Renal pelvis (tissue), 4 donors: Measurements from ENCODE around the gene RNF4. TPM values are rescaled to one million over a fixed set of nuclear protein-coding genes. Genes with fewer than 3 reads are reported as not detected.
"Not testable (repeated sequence)": the region's sequence is repeated elsewhere in the genome, so short reads cannot be mapped to it uniquely, and the experiment has no call there.

Experiments
- DNase-seq: peaks from one replicate; pipeline ENCODE4 v3.0.0-alpha.2; 2013
- polyA plus RNA-seq, 3 donors: library from polyadenylated mRNA; unstranded; fragments of 120-200 nt; gene quantifications; one replicate each; pipeline ENCODE4 v1.2.1, GENCODE V29; 2013; ENCODE audit not compliant: insufficient read length in 3 of 3

The RNF4 gene
- polyA plus RNA-seq, 3 donors: 68.5 to 70.9 (median 69.4) TPM

DNA sequence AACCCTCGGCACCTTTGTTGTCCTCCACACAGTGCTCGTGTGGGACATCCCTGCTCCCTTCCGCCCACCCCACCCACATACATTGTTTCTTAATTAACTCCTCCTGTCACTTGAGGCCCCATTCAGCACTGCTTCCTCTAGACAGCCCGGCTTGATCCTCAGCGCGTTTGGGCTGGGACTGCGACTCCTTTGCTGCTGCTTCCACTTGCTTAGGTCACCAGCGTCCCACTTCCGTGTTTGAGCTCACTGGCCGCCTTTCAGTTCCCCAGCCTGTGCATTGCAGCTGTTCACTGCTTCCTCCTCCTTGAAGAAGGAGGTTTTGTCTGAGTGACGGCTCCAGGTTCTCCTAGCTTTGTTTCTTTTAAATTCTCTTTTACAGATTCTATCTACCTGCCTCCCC lies 16.1 kb downstream of the RNF4 start:
- DNase-seq: no peak

- DNase-seq: no peak
Observed at GRCh38 chr4:2485956-2486355, 17.1 kb downstream of the RNF4 start.

DNA sequence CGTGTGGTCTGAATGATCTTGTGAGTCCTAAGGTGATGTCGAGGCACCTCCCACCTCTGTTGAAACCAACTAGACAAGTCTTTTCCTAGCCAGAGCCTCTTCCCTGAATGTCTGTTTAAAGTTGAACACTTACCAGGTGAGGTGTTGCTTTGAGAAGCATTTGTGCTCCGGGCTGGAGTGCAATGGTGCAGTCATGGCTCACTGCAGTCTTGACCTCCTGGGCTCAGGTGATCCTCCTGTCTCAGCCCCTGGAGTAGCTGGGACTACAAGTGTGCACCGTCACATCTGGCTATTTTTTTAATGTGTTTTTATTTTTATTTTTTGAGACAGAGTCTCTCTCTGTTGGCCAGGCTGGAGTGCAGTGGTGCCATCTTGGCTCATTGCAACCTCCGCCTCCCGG lies 18.1 kb downstream of the RNF4 start:
- no peak for DNase-seq

GRCh38 chr4:2487632-2488031 lies 18.7 kb downstream of the RNF4 start:
- DNase-seq: no peak

DNA sequence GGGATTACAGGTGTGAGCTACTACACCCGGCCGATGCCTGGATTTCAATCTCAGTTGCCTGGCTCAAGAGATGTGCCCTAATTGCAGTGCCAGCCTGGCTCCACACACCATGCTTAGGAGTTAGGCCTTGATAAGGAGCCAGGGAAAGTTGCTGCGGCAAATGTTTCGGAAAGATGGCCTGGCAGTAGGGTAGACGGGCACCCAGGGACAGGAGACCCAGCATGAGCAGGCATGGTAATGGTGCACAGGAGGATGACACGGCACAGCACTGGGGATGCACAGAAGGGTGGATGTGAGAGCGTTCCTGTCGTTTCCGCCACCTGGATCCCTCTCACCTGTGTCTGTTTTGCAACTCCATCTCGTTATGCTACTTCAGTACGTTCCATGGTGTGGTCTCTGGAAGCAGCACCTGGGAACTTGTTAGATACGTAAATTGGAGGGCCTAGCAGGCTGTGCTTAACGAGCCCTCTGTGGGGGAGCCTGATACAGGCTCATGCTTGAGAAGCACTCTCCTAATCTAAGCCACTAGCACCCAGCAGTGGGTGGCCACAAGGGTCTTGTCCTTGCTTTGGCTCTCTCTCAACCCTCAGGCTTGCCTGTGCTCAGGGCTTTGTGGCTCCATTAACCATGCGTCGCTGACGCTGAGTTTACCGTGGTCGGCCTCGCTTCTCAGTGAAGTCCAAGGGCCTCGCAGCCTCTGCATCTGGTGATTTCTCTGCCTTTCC lies 20.3 kb downstream of the RNF4 start:
- no peak for DNase-seq

DNA sequence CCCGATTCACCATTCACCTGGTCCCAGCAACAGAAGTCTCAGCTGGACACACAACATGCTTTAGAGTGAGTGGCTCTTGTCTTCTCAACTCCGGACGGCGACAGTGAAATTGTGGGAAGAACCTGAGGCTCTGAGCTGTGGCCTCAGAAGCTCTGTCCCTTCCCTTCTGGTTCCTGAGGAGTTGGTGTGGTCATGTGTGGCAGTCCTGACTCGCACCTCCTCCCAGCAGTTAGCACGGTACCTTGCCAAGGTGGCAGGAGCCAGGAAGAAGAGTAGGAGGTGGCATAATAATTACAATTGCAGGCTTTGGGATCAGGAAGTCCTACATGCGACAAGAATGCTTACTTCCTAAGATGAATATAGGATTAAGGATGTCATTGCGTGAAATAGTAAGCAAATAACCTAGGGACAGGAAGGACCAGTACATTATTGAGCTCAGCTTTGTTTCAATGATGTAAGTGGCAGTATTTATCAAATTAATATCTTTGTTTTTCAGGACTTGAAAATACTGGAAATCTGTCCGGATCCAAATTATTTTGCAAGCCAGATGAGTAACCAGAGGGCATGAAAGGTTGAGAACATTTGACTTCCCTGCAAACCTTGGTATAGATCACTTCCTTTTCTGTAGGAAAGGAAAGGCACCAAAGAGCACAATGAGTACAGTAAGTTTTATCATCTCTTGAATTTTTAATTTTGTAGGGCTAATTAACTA lies 21.1 kb downstream of the RNF4 start:
- no peak for DNase-seq

DNA sequence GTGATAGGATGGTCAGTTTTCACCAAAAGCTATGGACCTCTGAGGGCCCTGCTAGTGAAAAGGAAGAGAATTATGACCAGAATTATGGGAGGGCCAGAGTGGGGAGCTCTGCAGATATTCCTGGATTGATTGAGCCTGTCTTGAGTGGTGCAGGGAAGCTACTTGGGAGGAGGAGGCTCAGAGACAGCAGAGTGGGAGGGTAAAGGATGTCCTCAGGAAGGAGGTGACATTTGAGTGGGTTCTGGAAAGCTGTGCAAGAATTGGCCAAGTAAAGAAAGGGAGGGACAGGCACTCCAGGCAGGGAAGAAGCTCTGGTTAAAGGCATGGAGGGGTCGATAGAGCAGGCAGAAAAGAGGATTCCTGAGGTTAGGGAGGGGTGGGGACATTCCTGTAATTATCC lies 24.1 kb downstream of the RNF4 start:
- no peak for DNase-seq

DNA sequence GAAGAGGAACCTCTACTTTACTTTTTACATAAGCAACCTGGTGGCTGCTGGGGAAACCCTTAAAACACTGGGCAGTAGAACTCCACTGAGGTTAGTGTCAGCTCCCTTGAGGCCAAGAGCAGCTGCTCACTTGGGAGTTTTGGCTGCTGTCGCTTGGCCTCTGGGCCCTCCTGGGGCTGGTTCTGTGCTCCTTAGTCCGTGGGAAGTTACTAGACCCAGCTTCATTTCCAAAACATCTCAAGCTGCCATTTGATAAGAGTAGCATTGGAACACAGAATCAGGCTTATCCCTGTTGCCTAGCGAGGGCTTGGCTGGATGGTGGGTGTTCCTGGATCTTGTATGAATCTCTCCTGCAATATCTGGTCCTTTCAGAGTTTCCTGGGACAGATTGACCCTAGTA lies 26.1 kb downstream of the RNF4 start:
- no peak for DNase-seq

GRCh38 chr4:2497324-2497723 lies 28.4 kb downstream of the RNF4 start:
- DNase-seq: no peak

GRCh38 chr4:2497931-2498330 lies 29.0 kb downstream of the RNF4 start:
- DNase-seq: no peak

DNA sequence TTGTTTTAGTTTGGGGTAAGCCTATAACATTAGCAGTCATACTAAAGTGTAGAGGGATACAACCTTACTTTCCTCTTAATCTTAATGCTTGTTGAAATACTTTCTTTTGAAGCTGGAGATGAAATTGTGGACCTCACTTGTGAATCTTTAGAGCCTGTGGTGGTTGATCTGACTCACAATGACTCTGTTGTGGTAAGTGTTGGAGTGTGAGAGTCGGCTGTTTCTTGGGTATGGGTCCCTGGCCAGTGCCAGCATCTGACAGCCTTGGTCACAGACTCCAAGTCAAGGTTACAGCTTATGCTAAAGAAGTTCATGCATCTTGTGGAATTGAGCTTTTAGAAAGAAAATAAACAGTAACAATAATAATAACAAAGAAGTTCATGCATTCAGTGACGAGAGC lies 31.6 kb downstream of the RNF4 start:
- no peak for DNase-seq

DNA sequence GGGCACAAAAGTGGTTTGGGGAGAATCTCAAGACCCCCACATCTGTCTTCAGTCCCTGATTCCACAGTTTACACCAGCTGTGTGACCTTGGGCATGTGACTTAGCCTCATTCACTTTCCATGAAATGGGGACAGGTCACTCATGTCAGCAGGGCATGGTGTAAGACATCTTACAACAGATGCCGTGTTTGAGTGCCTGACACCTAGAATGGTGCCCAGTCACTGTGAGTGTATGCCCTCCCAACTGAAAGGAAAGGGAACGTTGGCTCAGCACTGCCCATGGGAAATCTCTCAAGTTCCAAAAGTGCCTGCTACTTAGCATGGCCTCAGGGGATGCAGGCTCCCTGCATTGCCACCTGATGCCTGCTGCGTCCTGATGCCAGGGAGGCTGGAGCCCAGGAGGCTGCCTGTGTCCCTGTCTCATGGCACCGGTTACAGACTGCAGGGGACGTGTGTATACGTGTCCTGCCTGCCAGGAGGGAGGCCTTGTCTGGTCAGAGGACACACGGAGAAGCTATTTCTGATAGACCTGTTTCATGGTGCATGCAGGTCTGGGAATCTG lies 32.2 kb downstream of the RNF4 start:
- DNase-seq: no peak

DNA sequence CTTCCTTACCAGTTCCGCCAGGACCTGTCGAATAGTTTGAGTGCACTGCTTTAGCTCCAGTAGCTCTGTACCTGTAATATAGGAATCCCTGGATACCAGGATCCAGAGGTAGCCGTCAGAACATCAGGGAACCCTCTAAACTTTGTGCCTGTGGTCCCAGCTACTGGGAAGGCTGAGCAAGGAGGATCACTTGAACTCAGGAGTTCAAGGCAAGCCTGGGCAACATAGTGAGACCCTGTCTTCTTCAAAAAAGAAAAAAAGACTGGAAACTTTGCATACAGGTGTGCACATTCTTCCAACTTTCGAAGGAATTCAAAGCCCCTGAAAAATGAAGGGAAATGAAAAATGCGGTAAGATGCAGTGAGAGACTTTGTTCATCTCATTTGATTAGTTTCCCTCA lies 34.9 kb downstream of the RNF4 start:
- no peak for DNase-seq

DNA sequence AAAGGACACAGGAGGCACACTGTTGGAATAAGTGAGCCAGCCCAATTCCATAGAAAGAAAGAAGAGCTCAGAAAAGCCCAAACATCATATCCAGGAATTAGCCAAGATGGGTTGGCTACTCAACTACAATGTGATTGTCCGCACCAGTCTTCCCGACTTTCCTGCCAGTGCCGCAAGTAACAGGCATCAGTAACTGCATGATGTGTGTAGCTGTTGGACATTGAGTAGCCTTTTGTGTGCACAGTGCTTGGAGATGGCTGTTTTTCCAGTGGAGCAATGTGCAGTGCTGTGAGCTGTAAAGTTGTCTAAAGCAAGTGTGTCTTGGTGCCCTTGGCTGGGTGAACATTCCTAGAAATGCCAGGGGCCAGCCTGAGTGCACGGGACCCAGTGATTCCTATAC lies 38.4 kb downstream of the RNF4 start:
- no peak for DNase-seq

DNA sequence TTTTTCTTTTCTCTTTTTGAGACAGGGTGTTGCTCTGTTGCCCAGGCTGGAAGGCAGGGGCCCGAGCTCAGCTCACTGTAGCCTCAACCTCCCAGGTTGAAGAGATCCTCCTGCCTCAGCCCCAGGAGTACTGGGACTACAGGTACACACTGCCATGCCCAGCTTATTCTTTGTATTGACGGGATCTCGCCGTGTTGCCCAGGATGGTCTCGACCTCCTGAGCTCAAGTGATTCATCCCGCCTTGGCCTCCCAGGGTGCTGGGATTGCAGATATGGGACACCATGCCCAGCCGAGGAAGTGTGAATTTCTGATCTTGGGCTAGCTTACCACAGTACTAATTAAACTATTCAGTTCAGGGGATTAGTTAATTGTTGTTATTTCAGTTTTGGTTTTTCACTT lies 38.9 kb downstream of the RNF4 start:
- no peak for DNase-seq

- DNase-seq: no peak
Observed at GRCh38 chr4:2510351-2511259, 41.7 kb downstream of the RNF4 start.

GRCh38 chr4:2511645-2512131 lies 42.8 kb downstream of the RNF4 start:
- no peak for DNase-seq

- DNase-seq: no peak
Observed at GRCh38 chr4:2512396-2513135, 43.7 kb downstream of the RNF4 start.

DNA sequence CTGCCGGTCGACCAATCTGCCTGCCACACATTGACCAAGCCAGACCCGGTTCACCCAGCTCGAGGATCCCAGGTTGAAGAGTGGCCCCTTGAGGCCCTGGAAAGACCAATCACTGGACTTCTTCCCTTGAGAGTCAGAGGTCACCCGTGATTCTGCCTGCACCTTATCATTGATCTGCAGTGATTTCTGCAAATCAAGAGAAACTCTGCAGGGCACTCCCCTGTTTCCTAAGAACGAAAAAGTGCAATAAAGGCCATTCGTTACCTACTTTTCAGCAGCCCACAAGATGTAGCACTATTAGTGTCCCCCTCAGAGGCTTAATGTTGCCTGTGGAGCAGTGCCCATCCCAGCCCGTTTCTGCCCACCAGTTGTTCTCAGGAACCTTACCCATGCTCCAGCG lies 45.3 kb downstream of the RNF4 start:
- DNase-seq: not testable (repeated sequence)

DNA sequence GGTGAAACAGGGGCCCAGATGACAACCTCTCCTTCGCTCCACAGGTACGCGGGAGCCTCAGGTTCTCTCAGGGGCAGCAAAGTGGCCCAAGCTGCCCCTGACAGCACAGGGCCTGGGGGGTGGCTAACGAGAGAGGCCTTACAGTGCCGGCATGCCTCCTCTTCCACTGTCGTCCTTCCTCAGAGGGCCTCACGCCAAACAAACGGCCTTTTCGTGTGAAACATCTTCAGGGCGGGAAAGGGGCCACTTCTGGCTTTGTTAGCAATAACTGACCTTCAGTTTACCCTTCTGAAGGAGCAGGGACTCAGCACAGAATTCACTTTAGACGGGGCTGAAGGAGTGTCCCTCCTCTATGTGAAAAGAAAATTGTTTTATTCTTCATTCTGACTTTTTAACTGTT lies 46.0 kb downstream of the RNF4 start:
- not testable (repeated sequence) for DNase-seq

- no peak for DNase-seq
Observed at GRCh38 chr4:2515830-2516550, 47.1 kb downstream of the RNF4 start.
